ENCODE measurements around the gene CEP152.

Gene CEP152

GRCh38 chr15:48693484-48693883 is 117.4 kb downstream of the CEP152 start:
- Histone ChIP-seq H3K4me2 (ENCODE audit: low read depth, low read length) (no peak overlapping the region), H3K36me3 (replicated peaks; ENCODE audit: insufficient read depth, low read length) (no peaks in the 10 kb centered on the region), H2AFZ (ENCODE audit: low read length) (no peak overlapping the region), H3K4me3 (ENCODE audit: low read length) (no peak overlapping the region), H4K20me1 (ENCODE audit: insufficient read depth, low read length) (no peaks in the 10 kb centered on the region), H3K9me2 (replicated peaks; ENCODE audit: insufficient read depth, low read length) (no peaks in the 10 kb centered on the region), H3F3A (ENCODE audit: insufficient read depth, low read length) (no peaks in the 10 kb centered on the region), H3K9me3 (replicated peaks; ENCODE audit: insufficient read depth, low read length) (no peaks in the 10 kb centered on the region), H3K27me3 (replicated peaks; ENCODE audit: insufficient read depth, low read length) (no peaks in the 10 kb centered on the region), H3K79me2 (ENCODE audit: low read length) (no peaks in the 10 kb centered on the region), H3K27ac (ENCODE audit: low read length) (no peak overlapping the region), H3K9ac (ENCODE audit: low read length) (no peak overlapping the region), H3K4me1 (ENCODE audit: low read length) (no peaks in the 10 kb centered on the region)
- TF ChIP-seq EZH2 (optimal IDR thresholded peaks at IDR 0.05; ENCODE audit: low read depth, low read length) (no peak), CTCF (IDR thresholded peaks at IDR 0.05; ENCODE audit: low read length) (no peak)
- no peak for DNase-seq

- Histone ChIP-seq H3K27me3 (replicated peaks; ENCODE audit: insufficient read depth, low read length) (no peaks in the 10 kb centered on the region), H3F3A (ENCODE audit: insufficient read depth, low read length) (no peaks in the 10 kb centered on the region), H3K4me1 (ENCODE audit: low read length) (no peaks in the 10 kb centered on the region), H3K36me3 (replicated peaks; ENCODE audit: insufficient read depth, low read length) (no peaks in the 10 kb centered on the region), H3K27ac (ENCODE audit: low read length) (no peak overlapping the region), H3K9me2 (replicated peaks; ENCODE audit: insufficient read depth, low read length) (no peaks in the 10 kb centered on the region), H3K9ac (ENCODE audit: low read length) (no peak overlapping the region), H3K9me3 (replicated peaks; ENCODE audit: insufficient read depth, low read length) (no peaks in the 10 kb centered on the region), H3K4me3 (ENCODE audit: low read length) (no peak overlapping the region), H4K20me1 (ENCODE audit: insufficient read depth, low read length) (no peaks in the 10 kb centered on the region), H3K79me2 (ENCODE audit: low read length) (no peaks in the 10 kb centered on the region), H2AFZ (ENCODE audit: low read length) (no peak overlapping the region), H3K4me2 (ENCODE audit: low read depth, low read length) (no peak overlapping the region)
- no peak for TF ChIP-seq CTCF (IDR thresholded peaks at IDR 0.05; ENCODE audit: low read length)
- no peak for TF ChIP-seq EZH2phosphoT487 (IDR thresholded peaks at IDR 0.05; ENCODE audit: low read length)
- no peak for TF ChIP-seq EZH2 (optimal IDR thresholded peaks at IDR 0.05; ENCODE audit: low read depth, low read length)
- no peak for DNase-seq
These were observed 122.4 kb downstream of the CEP152 start for GRCh38 chr15:48688493-48688892.

All from MM.1S (cell line).